Stimulated activated memory B cell treated with anti-CD40 and anti-IgM and Interleukin-4, amounts not matched to agents 10 μg/mL and 1 μg/mL and 100 μg/mL, for 72 hours (primary cell): ENCODE measurements around the gene SPAG6.
"Not testable (repeated sequence)": the region's sequence is repeated elsewhere in the genome, so short reads cannot be mapped to it uniquely, and the experiment has no call there.

ENCODE experiments used
- ATAC-seq: fragments of 150-1000 bp; cut with Tn5 transposase; 2 replicates; pipeline ENCODE4 v1.10.0; 2021
- H3K27ac Mint-ChIP-seq: one replicate; pipeline ENCODE4 v1.8.0; 2022; ENCODE audit warnings: mild to moderate bottlenecking, mixed read lengths
- H3K27me3 Mint-ChIP-seq: one replicate; pipeline ENCODE4 v1.8.0; 2022; ENCODE audit warnings: mixed read lengths
- H3K36me3 Mint-ChIP-seq: one replicate; pipeline ENCODE4 v1.8.0; 2022; ENCODE audit warnings: mixed read lengths
- H3K4me1 Mint-ChIP-seq: one replicate; pipeline ENCODE4 v1.8.0; 2022; ENCODE audit warnings: mixed read lengths
- H3K4me3 Mint-ChIP-seq: one replicate; pipeline ENCODE4 v1.8.0; 2022; ENCODE audit warnings: mild to moderate bottlenecking, moderate library complexity, mixed read lengths
- H3K9me3 Mint-ChIP-seq: one replicate; pipeline ENCODE4 v1.8.0; 2022; ENCODE audit warnings: mixed read lengths

SPAG6 gene

GRCh38 chr10:22344781-22345300 lies 455 bp upstream of the SPAG6 start:
- ATAC-seq, result no peak
- Mint-ChIP-seq H3K4me3 (no peak overlapping the region), H3K36me3 (peaks cover 6% of the 10 kb centered on the region), H3K27me3 (peaks cover 53% of the 10 kb centered on the region), H3K9me3 (peaks cover 4% of the 10 kb centered on the region), H3K27ac (no peak overlapping the region), H3K4me1 (peaks cover 19% of the 10 kb centered on the region)

GRCh38 chr10:22346096-22346661 lies 883 bp downstream of the SPAG6 start:
- no peak for ATAC-seq
- peak overlapping the region; percentile 43 for H3K27ac Mint-ChIP-seq

DNA sequence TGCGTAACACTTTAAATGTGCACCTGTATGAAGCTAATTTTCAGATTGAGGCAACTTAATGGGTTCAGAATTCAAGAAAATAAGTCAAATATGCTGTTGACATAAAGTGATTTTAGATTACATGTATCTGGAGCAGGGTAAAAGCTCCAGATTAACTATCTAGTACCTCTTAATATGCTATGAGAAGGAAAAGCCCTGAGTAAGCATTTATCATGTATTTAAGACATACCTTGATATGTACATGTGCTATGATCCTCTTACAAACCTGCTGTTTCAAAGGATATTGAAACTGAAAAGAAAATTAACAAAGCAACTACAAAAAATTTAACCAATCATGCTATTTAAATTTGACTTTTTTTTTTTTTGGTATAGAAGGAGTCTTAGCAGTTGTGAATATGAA lies 4.5 kb downstream of the SPAG6 start:
- Mint-ChIP-seq H3K4me1 (no peaks in the 10 kb centered on the region), H3K4me3 (no peak overlapping the region), H3K27ac (no peak overlapping the region), H3K36me3 (peaks cover 6% of the 10 kb centered on the region), H3K9me3 (peaks cover 4% of the 10 kb centered on the region), H3K27me3 (peaks cover 23% of the 10 kb centered on the region)
- ATAC-seq, result no peak

More at GRCh38 chr10:22346096-22346661, 883 bp downstream of the SPAG6 start:
- Mint-ChIP-seq H3K9me3 (peaks cover 4% of the 10 kb centered on the region), H3K4me3 (peak overlapping the region; percentile 50), H3K4me1 (peaks cover 15% of the 10 kb centered on the region), H3K36me3 (peaks cover 6% of the 10 kb centered on the region), H3K27me3 (peaks cover 50% of the 10 kb centered on the region)

- ATAC-seq, result no peak
- Mint-ChIP-seq H3K27ac (no peak overlapping the region), H3K27me3 (peaks cover 12% of the 10 kb centered on the region), H3K4me3 (no peak overlapping the region), H3K4me1 (no peaks in the 10 kb centered on the region), H3K36me3 (peaks cover 4% of the 10 kb centered on the region), H3K9me3 (peaks cover 3% of the 10 kb centered on the region)
Observed at GRCh38 chr10:22351131-22351703, 5.9 kb downstream of the SPAG6 start.

DNA sequence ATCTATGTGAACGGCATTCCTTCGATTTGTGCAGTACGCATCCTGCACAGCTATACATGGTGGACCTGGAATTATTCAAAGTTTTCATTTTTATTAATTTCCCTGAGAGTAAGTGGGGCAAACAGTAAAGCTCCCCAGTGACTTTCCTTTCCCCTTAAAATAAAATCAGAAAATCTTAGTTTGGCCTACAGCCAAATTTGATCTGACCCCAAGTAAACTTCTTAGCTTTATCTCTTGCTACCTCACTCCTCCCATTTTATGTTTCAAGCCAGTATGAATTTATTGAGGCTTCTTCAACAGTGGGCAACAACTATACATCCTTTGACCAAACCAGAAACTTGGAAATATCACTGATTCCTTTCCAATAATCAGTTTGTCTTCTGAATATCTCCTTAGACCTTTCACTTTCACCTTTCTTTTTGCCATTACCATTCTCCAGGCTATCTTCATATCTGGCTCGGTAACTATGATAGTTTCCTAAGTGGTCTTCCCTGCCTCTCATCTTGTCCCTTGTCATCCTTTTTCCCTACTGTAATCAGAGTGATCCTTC lies 11.1 kb downstream of the SPAG6 start:
- Mint-ChIP-seq H3K27me3 (no peaks in the 10 kb centered on the region), H3K4me3 (no peak overlapping the region), H3K27ac (no peak overlapping the region), H3K4me1 (no peaks in the 10 kb centered on the region), H3K9me3 (no peaks in the 10 kb centered on the region), H3K36me3 (no peaks in the 10 kb centered on the region)
- no peak for ATAC-seq

DNA sequence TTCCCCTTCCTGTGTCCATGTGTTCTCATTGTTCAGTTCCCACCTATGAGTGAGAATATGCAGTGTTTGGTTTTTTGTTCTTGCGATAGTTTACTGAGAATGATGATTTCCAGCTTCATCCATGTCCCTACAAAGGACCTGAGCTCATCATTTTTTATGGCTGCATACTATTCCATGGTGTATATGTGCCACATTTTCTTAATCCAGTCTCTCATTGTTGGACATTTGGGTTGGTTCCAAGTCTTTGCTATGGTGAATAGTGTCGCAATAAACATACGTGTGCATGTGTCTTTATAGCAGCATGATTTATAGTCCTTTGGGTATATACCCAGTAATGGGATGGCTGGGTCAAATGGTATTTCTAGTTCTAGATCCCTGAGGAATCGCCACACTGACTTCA lies 12.5 kb downstream of the SPAG6 start:
- H3K36me3 Mint-ChIP-seq, H3K27me3 Mint-ChIP-seq, H3K27ac Mint-ChIP-seq, H3K9me3 Mint-ChIP-seq, ATAC-seq, H3K4me3 Mint-ChIP-seq, H3K4me1 Mint-ChIP-seq: not testable (repeated sequence)

- H3K27me3 Mint-ChIP-seq, result no peaks in the 10 kb centered on the region
- no peak for ATAC-seq
- peaks cover 13% of the 10 kb centered on the region for H3K4me1 Mint-ChIP-seq
Observed at GRCh38 chr10:22363305-22363704, 18.0 kb downstream of the SPAG6 start.

GRCh38 chr10:22364407-22365140 lies 19.3 kb downstream of the SPAG6 start:
- no peaks in the 10 kb centered on the region for H3K9me3 Mint-ChIP-seq
- no peak overlapping the region for H3K4me3 Mint-ChIP-seq
- H3K27me3 Mint-ChIP-seq, result no peaks in the 10 kb centered on the region
- no peak overlapping the region for H3K27ac Mint-ChIP-seq
- H3K4me1 Mint-ChIP-seq, result peaks cover 18% of the 10 kb centered on the region
- no peaks in the 10 kb centered on the region for H3K36me3 Mint-ChIP-seq
- no peak for ATAC-seq

More at GRCh38 chr10:22363305-22363704, 18.0 kb downstream of the SPAG6 start:
- Mint-ChIP-seq H3K9me3 (no peaks in the 10 kb centered on the region), H3K27ac (no peak overlapping the region), H3K4me3 (no peak overlapping the region), H3K36me3 (no peaks in the 10 kb centered on the region)

- ATAC-seq, result peak; percentile 87
- H3K9me3 Mint-ChIP-seq, result no peaks in the 10 kb centered on the region
- H3K27ac Mint-ChIP-seq, result no peak overlapping the region
- no peaks in the 10 kb centered on the region for H3K27me3 Mint-ChIP-seq
- no peaks in the 10 kb centered on the region for H3K36me3 Mint-ChIP-seq
- H3K4me1 Mint-ChIP-seq, result peaks cover 18% of the 10 kb centered on the region
- no peak overlapping the region for H3K4me3 Mint-ChIP-seq
Observed at GRCh38 chr10:22365233-22365632, 19.9 kb downstream of the SPAG6 start.

GRCh38 chr10:22365644-22366434 lies 20.5 kb downstream of the SPAG6 start:
- Mint-ChIP-seq H3K27me3 (no peaks in the 10 kb centered on the region), H3K4me3 (no peak overlapping the region), H3K36me3 (no peaks in the 10 kb centered on the region), H3K4me1 (peaks cover 18% of the 10 kb centered on the region), H3K27ac (no peak overlapping the region), H3K9me3 (no peaks in the 10 kb centered on the region)
- no peak for ATAC-seq

GRCh38 chr10:22366435-22366703 lies 21.1 kb downstream of the SPAG6 start:
- Mint-ChIP-seq H3K27me3 (no peaks in the 10 kb centered on the region), H3K36me3 (no peaks in the 10 kb centered on the region), H3K27ac (no peak overlapping the region), H3K9me3 (no peaks in the 10 kb centered on the region), H3K4me1 (peaks cover 18% of the 10 kb centered on the region), H3K4me3 (no peak overlapping the region)
- ATAC-seq, result no peak

DNA sequence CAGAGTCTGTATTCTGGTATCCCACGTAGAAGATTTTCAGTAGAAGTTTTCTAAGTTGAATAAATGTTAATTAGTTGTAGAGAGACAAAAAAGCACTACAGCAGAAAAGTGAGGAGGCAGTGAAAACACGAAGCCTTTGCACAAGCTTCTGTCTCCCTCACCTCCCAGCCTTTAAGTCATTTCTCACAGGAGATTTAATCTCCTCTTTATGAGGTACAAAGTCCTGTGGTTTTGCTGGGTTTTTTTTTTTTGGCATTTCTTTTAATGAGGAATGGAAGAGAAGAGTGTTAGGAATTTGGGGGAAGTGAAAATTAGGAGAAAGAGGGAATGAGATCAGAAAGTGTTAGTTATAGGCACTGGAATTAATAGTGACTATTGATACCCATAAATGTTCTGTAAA lies 21.5 kb downstream of the SPAG6 start:
- Mint-ChIP-seq H3K27ac (no peak overlapping the region), H3K27me3 (no peaks in the 10 kb centered on the region), H3K4me3 (no peak overlapping the region), H3K36me3 (no peaks in the 10 kb centered on the region), H3K9me3 (no peaks in the 10 kb centered on the region), H3K4me1 (peaks cover 18% of the 10 kb centered on the region)
- ATAC-seq, result no peak

DNA sequence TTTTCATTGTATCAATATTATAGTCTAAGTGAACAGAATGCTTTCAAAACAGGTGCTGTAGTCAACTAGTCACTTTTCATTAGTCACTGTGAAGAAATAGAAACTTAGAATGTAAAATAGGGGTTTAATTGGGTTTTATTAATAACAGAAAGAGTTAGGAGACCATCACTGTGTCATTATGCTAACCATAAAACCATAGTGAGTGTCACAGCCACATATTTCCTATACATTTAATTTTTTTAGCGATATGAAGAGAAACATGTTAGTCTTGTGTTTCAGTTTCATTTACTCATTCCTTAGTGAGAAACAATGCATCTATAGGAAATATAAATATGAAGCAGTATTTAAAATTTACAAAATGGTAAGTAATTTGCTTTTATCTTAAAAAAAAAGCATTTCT lies 22.2 kb downstream of the SPAG6 start:
- Mint-ChIP-seq H3K36me3 (no peaks in the 10 kb centered on the region), H3K27ac (no peak overlapping the region), H3K4me3 (no peak overlapping the region), H3K27me3 (no peaks in the 10 kb centered on the region), H3K4me1 (peaks cover 18% of the 10 kb centered on the region), H3K9me3 (no peaks in the 10 kb centered on the region)
- no peak for ATAC-seq

DNA sequence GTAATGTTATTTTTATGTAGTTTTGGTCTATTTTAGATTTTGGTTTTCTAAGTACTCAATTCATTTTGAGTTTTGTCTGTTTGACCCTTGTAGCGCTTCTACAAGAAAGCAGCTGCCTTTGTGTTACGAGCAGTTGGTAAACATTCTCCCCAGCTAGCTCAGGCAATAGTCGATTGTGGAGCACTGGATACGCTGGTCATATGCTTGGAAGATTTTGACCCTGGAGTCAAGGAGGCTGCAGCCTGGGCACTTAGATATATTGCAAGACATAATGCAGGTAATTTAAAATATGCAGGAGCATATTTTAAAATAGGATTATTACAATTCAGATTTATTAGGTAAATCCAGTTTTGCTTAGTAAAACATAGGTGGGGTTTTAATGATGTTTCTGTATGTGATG lies 23.1 kb downstream of the SPAG6 start:
- H3K4me1 Mint-ChIP-seq, result peaks cover 18% of the 10 kb centered on the region
- no peak for ATAC-seq
- H3K36me3 Mint-ChIP-seq, result no peaks in the 10 kb centered on the region

GRCh38 chr10:22368981-22369380 lies 23.7 kb downstream of the SPAG6 start:
- Mint-ChIP-seq H3K36me3 (no peaks in the 10 kb centered on the region), H3K9me3 (no peaks in the 10 kb centered on the region), H3K27me3 (no peaks in the 10 kb centered on the region)

More for the DNA sequence above, 23.1 kb downstream of the SPAG6 start:
- no peak overlapping the region for H3K4me3 Mint-ChIP-seq
- no peaks in the 10 kb centered on the region for H3K27me3 Mint-ChIP-seq
- no peak overlapping the region for H3K27ac Mint-ChIP-seq
- H3K9me3 Mint-ChIP-seq, result no peaks in the 10 kb centered on the region

More at GRCh38 chr10:22368981-22369380, 23.7 kb downstream of the SPAG6 start:
- Mint-ChIP-seq H3K27ac (no peak overlapping the region), H3K4me1 (peaks cover 18% of the 10 kb centered on the region), H3K4me3 (no peak overlapping the region)
- no peak for ATAC-seq
